ENCODE data around the gene POLR2E. TPM values are rescaled to one million over a fixed set of nuclear protein-coding genes. Genes with fewer than 3 reads are reported as not detected.

The POLR2E gene
- total RNA-seq, 1 experiment from 2014 or later, result 141 TPM

GRCh38 chr19:1140272-1141027 lies 45.3 kb upstream of the POLR2E start:
- H3K9me3 Mint-ChIP-seq (ENCODE audit: low read depth, unreplicated experiment), result peaks cover 10% of the 10 kb centered on the region
- no TSS peak for BruUV-seq (replicated peaks)
- peaks cover 58% of the 10 kb centered on the region for H3K36me3 Mint-ChIP-seq (ENCODE audit: insufficient read depth, unreplicated experiment)
- H3K4me3 Mint-ChIP-seq (ENCODE audit: low read depth, unreplicated experiment), result no peak overlapping the region
- H3K27ac Mint-ChIP-seq (ENCODE audit: unreplicated experiment), result no peak overlapping the region
- no peak for DNase-seq
- intact Hi-C loops (cut with micrococcal nuclease; ENCODE audit: unreplicated experiment), result no loop called here
- CTCF ChIA-PET, result interaction anchor here (0.6 kb wide), 1 partner anchor 62 kb away, joined by 3 read pairs; no protein-coding TSS in a partner anchor
- peaks cover 9% of the 10 kb centered on the region for H3K4me1 Mint-ChIP-seq (ENCODE audit: low read depth, unreplicated experiment)
- TF ChIP-seq CTCF (IDR thresholded peaks at IDR 0.05; ENCODE audit: unreplicated experiment), result no peak
- H3K27me3 Mint-ChIP-seq (ENCODE audit: unreplicated experiment), result no peaks in the 10 kb centered on the region

GRCh38 chr19:1139126-1139525 lies 44.0 kb upstream of the POLR2E start:
- CTCF ChIA-PET, result no interaction called here
- TF ChIP-seq CTCF (IDR thresholded peaks at IDR 0.05; ENCODE audit: unreplicated experiment), result no peak
- peaks cover 2% of the 10 kb centered on the region for H3K9me3 Mint-ChIP-seq (ENCODE audit: low read depth, unreplicated experiment)
- H3K27me3 Mint-ChIP-seq (ENCODE audit: unreplicated experiment), result no peaks in the 10 kb centered on the region
- intact Hi-C loops (cut with micrococcal nuclease; ENCODE audit: unreplicated experiment), result no loop called here
- BruUV-seq (replicated peaks), result no TSS peak
- H3K4me3 Mint-ChIP-seq (ENCODE audit: low read depth, unreplicated experiment), result no peak overlapping the region
- no peak overlapping the region for H3K27ac Mint-ChIP-seq (ENCODE audit: unreplicated experiment)
- no peak for DNase-seq
- peaks cover under 1% of the 10 kb centered on the region for H3K4me1 Mint-ChIP-seq (ENCODE audit: low read depth, unreplicated experiment)
- peaks cover 50% of the 10 kb centered on the region for H3K36me3 Mint-ChIP-seq (ENCODE audit: insufficient read depth, unreplicated experiment)

- DNase-seq, result no peak
- intact Hi-C loops (cut with micrococcal nuclease; ENCODE audit: unreplicated experiment), result no loop called here
- CTCF ChIA-PET, result no interaction called here
- TF ChIP-seq CTCF (IDR thresholded peaks at IDR 0.05; ENCODE audit: unreplicated experiment), result no peak
- peaks cover 49% of the 10 kb centered on the region for H3K36me3 Mint-ChIP-seq (ENCODE audit: insufficient read depth, unreplicated experiment)
- no peaks in the 10 kb centered on the region for H3K4me1 Mint-ChIP-seq (ENCODE audit: low read depth, unreplicated experiment)
- no TSS peak for BruUV-seq (replicated peaks)
- H3K27me3 Mint-ChIP-seq (ENCODE audit: unreplicated experiment), result no peaks in the 10 kb centered on the region
- no peak overlapping the region for H3K27ac Mint-ChIP-seq (ENCODE audit: unreplicated experiment)
- H3K4me3 Mint-ChIP-seq (ENCODE audit: low read depth, unreplicated experiment), result no peak overlapping the region
- H3K9me3 Mint-ChIP-seq (ENCODE audit: low read depth, unreplicated experiment), result peaks cover 2% of the 10 kb centered on the region
These were observed 42.9 kb upstream of the POLR2E start for GRCh38 chr19:1138121-1138520.

GRCh38 chr19:1136621-1137317 lies 41.6 kb upstream of the POLR2E start:
- CTCF ChIA-PET, result no interaction called here
- DNase-seq, result no peak
- Mint-ChIP-seq H3K27me3 (ENCODE audit: unreplicated experiment) (no peaks in the 10 kb centered on the region), H3K4me1 (ENCODE audit: low read depth, unreplicated experiment) (no peaks in the 10 kb centered on the region), H3K9me3 (ENCODE audit: low read depth, unreplicated experiment) (no peaks in the 10 kb centered on the region), H3K36me3 (ENCODE audit: insufficient read depth, unreplicated experiment) (peaks cover 46% of the 10 kb centered on the region), H3K4me3 (ENCODE audit: low read depth, unreplicated experiment) (no peak overlapping the region), H3K27ac (ENCODE audit: unreplicated experiment) (no peak overlapping the region)
- intact Hi-C loops (cut with micrococcal nuclease; ENCODE audit: unreplicated experiment), result no loop called here
- no TSS peak for BruUV-seq (replicated peaks)
- no peak for TF ChIP-seq CTCF (IDR thresholded peaks at IDR 0.05; ENCODE audit: unreplicated experiment)
